Putamen (tissue), 1 donor: Measurements from ENCODE around the gene APOE.

Experiments
- DNase-seq: peaks from one replicate; pipeline ENCODE4 v3.0.0-alpha.2; 2016; ENCODE audit warnings: low spot score

Gene APOE

DNA sequence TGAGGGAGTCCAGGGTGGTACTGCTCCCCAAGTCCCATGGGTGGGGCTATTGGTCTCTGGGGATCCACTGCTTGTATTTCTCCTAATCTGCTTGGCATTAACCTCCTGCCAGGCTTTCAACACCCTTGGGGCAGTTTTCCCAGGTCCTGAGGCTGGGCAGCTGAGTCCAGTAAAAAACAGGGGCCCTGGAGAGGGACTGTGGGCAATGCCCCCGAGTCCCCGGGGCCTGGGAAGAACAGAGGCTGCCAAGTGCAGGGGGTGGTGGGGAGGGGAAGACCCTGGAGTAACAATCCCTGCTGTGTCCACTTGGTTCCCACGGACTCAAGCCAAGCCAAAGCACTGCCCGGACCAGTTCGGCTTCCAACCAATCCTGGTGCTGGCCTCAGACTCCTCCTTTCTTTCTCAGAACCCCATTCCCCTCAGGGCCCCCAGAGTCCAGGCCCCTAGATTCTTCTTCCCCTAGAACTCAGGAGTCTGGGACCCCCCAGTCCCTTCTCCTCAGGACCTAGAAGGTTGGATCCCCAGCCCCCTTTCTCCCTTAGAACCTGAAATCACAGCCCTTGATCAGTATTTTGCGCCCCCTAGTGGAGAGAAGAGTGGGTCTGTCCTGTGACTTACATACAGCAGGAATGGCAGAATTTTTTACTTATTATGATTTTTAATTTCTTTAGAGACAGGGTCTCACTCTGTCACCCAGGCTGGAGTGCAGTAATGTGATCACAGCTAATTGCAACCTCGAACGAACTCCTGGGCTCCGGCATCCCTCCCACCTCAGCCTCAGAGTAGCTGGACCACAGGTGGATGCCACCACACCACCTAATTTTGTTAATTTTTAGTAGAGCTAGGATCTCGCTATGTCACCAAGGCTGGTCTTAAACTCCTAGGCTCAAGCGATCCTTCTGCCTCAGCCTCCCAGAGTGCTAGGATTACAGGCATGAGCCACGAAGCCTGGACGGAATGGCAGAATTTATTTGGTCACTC lies 45.9 kb downstream of the APOE start:
- DNase-seq, result peak; percentile 83

DNA sequence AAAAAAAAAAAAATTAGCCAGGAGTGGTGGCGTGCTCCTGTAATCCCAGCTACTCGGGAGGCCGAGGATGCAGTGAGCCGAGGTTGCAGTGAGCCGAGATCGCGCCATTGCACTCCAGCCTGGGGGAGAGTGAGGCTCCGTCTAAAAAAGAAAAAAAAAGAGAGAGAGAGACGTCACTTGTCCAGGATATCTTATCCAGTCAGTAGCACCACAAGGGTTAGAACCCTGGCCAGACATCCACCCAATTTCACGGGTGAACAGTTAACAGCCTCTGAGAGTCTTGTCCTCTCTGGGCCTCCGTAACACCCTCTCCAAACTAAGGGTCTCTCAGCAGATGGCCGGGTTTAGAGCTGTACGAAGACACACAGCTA lies 48.7 kb downstream of the APOE start:
- no peak for DNase-seq

DNA sequence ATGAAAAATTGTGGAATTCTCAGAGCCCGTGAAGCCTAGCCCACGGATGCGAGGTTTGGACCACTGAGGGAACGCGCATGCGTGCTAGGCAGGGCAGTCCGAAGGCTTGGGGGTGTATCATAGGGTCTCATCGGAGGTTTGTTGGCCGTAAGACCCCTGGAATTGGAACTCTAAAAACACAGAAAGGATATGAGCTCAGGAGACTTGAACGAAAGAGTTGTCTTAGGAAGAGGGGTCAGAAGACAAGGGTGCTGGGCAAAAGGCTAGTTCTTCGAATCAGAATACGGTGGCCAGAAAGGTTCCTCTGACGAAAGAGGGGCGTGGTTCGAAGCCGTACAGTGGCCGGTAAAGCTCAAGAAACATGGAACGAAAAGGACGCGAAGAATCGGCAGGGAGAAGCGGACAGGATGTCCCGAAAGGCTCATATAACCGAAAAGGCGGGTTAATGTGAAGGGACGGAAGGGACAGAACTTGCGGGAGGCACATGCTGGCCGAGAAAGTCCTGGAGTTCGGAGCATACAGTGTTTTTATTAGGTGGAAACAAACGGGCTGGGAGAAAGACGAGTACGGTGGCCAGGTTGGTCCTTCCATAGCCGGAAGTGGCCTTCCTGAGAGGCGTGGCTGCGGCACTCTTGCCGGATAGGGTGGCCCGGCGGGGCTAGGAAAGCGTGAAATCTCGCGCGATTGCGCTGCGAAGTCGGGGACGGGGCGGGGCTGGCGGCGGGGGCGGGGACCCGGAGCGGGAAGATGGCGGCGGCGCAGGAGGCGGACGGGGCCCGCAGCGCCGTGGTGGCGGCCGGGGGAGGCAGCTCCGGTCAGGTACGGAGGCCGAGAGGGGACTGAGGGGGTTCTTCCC lies 49.3 kb downstream of the APOE start, which contains the start of gene CLPTM1:
TSS of gene CLPTM1 (plus strand) at position 732 of the 856 bp plus-strand sequence. CDS start at position 748, 16 bp downstream.
- DNase-seq, result peak; percentile 96

DNA sequence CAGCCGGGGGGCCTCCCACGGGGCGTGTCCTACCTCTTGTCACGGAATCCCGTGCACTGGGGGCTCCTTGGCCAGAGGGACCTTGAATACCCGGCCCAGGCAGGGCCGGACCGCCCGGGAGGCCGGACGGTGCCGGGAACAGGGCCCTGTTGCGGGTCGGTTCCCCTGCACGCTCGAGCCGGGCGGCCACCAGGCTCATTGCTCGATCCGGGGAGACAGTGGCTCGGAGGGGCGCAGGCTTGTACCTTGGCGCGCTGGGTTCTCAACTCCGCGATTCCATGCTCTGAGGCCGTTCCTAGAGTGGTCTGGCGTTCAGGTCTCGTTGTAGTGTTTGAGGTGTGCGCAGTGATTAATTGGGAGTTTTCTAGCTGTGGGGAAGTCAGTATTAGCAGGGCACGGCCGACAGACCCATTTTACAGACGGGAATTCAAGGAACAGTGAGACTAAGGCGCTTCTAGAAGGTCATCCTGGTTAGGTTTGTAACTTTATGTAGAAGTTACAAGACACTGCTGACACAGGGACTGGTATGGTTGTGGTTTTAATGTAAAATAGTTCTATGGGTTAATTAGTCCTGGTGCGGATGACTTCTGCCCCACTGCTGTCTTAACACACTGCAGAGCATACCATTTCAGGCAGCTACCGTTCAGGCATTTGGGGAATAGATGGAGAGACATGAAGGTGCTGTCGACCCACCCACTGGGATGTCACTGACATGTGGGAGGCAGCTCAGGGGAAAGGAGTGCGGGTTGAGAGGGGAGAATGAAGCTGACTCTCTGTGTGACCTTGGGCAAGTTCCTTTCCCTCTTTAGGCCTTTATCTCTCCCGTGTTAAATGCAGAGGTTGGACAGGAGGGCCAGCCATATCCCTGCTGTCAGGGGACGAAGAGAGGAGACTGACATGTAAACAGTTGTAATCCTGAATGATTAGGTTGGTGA lies 50.2 kb downstream of the APOE start:
- no peak for DNase-seq

DNA sequence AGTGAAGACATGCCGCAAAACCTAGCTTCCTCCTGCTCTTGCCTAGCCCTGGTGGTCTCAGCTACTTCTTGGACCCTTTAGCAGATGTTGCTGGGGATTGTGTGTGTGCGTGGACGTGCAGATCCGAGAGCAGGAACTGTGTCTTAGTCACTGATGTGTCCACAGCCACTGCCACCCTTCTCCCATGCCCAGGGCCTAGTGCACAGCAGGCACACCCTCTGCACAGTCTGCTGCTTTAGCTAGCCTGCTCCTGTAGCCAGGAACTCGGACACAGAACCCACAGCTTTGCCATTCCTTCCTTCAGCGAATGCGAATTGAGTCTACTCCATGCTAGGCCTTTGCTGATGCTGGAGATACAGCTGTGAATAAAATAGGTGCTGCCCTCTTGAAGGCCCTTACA lies 51.9 kb downstream of the APOE start:
- DNase-seq, result no peak

DNA sequence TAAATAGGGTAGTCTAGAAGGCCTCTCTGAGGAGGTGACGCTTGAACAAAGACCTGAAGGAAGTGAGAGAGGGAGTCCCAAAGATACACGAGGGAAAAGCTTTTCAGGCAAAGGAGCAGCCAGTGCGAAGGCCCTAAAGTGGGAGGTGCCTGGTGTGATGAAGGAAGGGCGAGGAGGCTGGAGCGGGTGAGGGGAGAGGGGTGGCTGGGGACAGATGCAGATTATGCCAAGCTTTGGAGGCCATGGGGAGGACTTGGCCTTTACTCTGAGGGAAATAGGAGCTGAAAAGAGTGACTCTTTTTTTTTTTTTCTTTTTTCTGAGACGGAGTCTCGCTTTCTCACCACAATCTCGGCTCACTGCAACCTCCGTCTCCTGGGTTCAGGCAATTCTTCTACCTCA lies 52.5 kb downstream of the APOE start:
- DNase-seq, result no peak
